HG03095 (cell line): ENCODE data around the gene TMEM181.
"Not testable (repeated sequence)": the region's sequence is repeated elsewhere in the genome, so short reads cannot be mapped to it uniquely, and the experiment has no call there.

Experiments used
- ATAC-seq: cut with Tn5 transposase; IDR thresholded peaks from one replicate; pipeline ENCODE4 v1.9.1; 2021; ENCODE audit warnings: moderate library complexity; ENCODE audit not compliant: unreplicated experiment

Gene TMEM181

GRCh38 chr6:158620963-158621693 lies 61.2 kb downstream of the TMEM181 start:
- ATAC-seq, result no peak

GRCh38 chr6:158621694-158622544 lies 62.0 kb downstream of the TMEM181 start:
- ATAC-seq, result no peak

GRCh38 chr6:158622545-158623190 lies 62.8 kb downstream of the TMEM181 start:
- no peak for ATAC-seq

- no peak for ATAC-seq
Measured at GRCh38 chr6:158624684-158625682, 65.1 kb downstream of the TMEM181 start.

GRCh38 chr6:158625881-158626305 lies 66.0 kb downstream of the TMEM181 start:
- no peak for ATAC-seq

GRCh38 chr6:158626360-158627167 lies 66.7 kb downstream of the TMEM181 start:
- ATAC-seq, result no peak

GRCh38 chr6:158627168-158627939 lies 67.5 kb downstream of the TMEM181 start:
- no peak for ATAC-seq

- no peak for ATAC-seq
Measured at GRCh38 chr6:158627940-158628211, 68.0 kb downstream of the TMEM181 start.

GRCh38 chr6:158628542-158628941 lies 68.7 kb downstream of the TMEM181 start:
- no peak for ATAC-seq

- no peak for ATAC-seq
Measured at GRCh38 chr6:158629367-158630221, 69.7 kb downstream of the TMEM181 start.

- no peak for ATAC-seq
Measured at GRCh38 chr6:158630938-158631616, 71.2 kb downstream of the TMEM181 start.

GRCh38 chr6:158631678-158632537 lies 72.0 kb downstream of the TMEM181 start:
- no peak for ATAC-seq

- not testable (repeated sequence) for ATAC-seq
Measured at GRCh38 chr6:158632538-158633119, 72.7 kb downstream of the TMEM181 start.

- no peak for ATAC-seq
Measured at GRCh38 chr6:158633127-158633526, 73.2 kb downstream of the TMEM181 start.

GRCh38 chr6:158634695-158635426 lies 75.0 kb downstream of the TMEM181 start:
- no peak for ATAC-seq
